Thyroid gland (tissue), 4 donors: ENCODE measurements around the gene HYAL1. TPM values are rescaled to one million over a fixed set of nuclear protein-coding genes. Genes with fewer than 3 reads are reported as not detected.

ENCODE experiments used
- DNase-seq, 2 donors: peaks; one replicate each; pipeline ENCODE4 v3.0.0-alpha.2; 2019
- H3K27ac ChIP-seq, 3 donors: fragments of 200-600 bp; sonication (generic); 1 replicate in 2 of 3; 2 replicates in 1 of 3; pipeline ENCODE4 v1.5.1; 2016 to 2019; ENCODE audit warnings: mild to moderate bottlenecking in 1 of 3, moderate library complexity in 1 of 3
- H3K27me3 ChIP-seq: fragments of 200-600 bp; sonication (generic); one replicate; pipeline ENCODE4 v1.5.1; 2019
- H3K36me3 ChIP-seq, 2 donors: fragments of 200-600 bp; sonication (generic); one replicate each; pipeline ENCODE4 v1.5.1; 2016 to 2019
- H3K4me1 ChIP-seq, 2 donors: fragments of 200-600 bp; sonication (generic); one replicate each; pipeline ENCODE4 v1.5.1; 2017 to 2019
- H3K4me3 ChIP-seq, 3 donors: fragments of 200-600 bp; sonication (generic); replicated peaks in 1 of 3; 1 replicate in 2 of 3; 2 replicates in 1 of 3; pipeline ENCODE4 v1.5.1; 2016; ENCODE audit warnings: mild to moderate bottlenecking in 1 of 3
- H3K9me3 ChIP-seq: fragments of 200-600 bp; sonication (generic); one replicate; pipeline ENCODE4 v1.5.1; 2017
- POLR2A ChIP-seq, 2 donors: fragments of 450-650 bp; IDR thresholded peaks; one replicate each; pipeline ENCODE4 v1.6.1; 2017; ENCODE audit warnings: antibody characterized with exemption in 2 of 2, mild to moderate bottlenecking in 2 of 2, moderate library complexity in 1 of 2
- WGBS, 2 donors: methylation state at CpG; one replicate each; pipeline ENCODE4 v1.1.5; 2017; 5-methylcytosine and 5-hydroxymethylcytosine counted together
- intact Hi-C: fragments of 100-400 bp; cut with DNase I; formaldehyde crosslinking; loops from one replicate; pipeline ENCODE4 v1.15.1; 2023
- total RNA-seq, 4 donors: library from RNA; depleted of rRNA; stranded (reverse); fragments of >200 nt; gene quantifications; one replicate each; pipeline ENCODE4 v1.2.3, GENCODE V29; 2016
- TF ChIP-seq, protein P1 (sequence below), 6 experiments: fragments of 200-600 bp in 3 of 6; fragments of 450-650 bp in 3 of 6; sonication (generic) in 3 of 6; IDR thresholded peaks; one replicate each; pipeline ENCODE4 v1.5.1; 2016 to 2019; ENCODE audit warnings: antibody characterized with exemption in 6 of 6, mild to moderate bottlenecking in 2 of 6, inconsistent platforms in 1 of 6, moderate library complexity in 1 of 6

Gene HYAL1
- total RNA-seq, 4 donors from 2014 or later = 5.8 to 13.8 (median 9.7) TPM

DNA sequence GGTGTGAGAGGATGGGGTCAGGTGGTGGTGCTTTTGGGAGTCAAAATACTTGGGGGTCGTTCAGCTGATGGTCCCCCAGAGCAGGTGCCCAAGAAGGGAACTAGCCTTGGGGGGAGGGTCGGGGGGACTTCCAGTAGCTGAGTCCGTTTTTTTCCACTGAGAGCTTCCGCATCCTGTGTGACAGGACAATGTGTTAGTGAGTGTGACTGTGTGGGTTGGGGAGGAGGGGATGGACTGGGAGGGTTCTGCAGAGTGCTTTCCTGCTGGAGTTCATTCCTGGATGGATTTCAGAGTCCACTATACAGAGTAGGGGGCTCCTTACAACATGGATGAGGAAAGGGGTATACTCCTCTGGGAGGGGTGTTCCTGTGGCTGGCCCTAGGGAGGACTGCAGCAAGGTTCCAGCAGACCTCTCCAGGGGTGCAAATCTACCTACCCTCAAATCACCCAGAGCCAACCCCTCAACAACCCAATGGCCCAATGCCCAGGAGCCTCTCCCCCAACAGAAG lies 19.8 kb upstream of the HYAL1 start:
- Histone ChIP-seq H3K9me3 (no peaks in the 10 kb centered on the region), H3K27me3 (no peaks in the 10 kb centered on the region), H3K27ac (peak overlapping the region; percentile 44 to 98 (median 96)), H3K4me1 (peaks cover 32 to 54% of the 10 kb centered on the region in 2 donors), H3K36me3 (peaks cover 7 to 9% of the 10 kb centered on the region in 2 donors), H3K4me3 (no peak overlapping the region)
- 48% methylated on average over 4 of the region's 4 CpGs; no CpG with 5 or more reads in 1 of the 2 donors for WGBS, 2 donors
- no peak for DNase-seq
- intact Hi-C loops = no loop called here
- TF ChIP-seq, protein P1, sequence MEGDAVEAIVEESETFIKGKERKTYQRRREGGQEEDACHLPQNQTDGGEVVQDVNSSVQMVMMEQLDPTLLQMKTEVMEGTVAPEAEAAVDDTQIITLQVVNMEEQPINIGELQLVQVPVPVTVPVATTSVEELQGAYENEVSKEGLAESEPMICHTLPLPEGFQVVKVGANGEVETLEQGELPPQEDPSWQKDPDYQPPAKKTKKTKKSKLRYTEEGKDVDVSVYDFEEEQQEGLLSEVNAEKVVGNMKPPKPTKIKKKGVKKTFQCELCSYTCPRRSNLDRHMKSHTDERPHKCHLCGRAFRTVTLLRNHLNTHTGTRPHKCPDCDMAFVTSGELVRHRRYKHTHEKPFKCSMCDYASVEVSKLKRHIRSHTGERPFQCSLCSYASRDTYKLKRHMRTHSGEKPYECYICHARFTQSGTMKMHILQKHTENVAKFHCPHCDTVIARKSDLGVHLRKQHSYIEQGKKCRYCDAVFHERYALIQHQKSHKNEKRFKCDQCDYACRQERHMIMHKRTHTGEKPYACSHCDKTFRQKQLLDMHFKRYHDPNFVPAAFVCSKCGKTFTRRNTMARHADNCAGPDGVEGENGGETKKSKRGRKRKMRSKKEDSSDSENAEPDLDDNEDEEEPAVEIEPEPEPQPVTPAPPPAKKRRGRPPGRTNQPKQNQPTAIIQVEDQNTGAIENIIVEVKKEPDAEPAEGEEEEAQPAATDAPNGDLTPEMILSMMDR (IDR thresholded peaks at IDR 0.05) = no peak
- no peak for TF ChIP-seq POLR2A (IDR thresholded peaks at IDR 0.05)

DNA sequence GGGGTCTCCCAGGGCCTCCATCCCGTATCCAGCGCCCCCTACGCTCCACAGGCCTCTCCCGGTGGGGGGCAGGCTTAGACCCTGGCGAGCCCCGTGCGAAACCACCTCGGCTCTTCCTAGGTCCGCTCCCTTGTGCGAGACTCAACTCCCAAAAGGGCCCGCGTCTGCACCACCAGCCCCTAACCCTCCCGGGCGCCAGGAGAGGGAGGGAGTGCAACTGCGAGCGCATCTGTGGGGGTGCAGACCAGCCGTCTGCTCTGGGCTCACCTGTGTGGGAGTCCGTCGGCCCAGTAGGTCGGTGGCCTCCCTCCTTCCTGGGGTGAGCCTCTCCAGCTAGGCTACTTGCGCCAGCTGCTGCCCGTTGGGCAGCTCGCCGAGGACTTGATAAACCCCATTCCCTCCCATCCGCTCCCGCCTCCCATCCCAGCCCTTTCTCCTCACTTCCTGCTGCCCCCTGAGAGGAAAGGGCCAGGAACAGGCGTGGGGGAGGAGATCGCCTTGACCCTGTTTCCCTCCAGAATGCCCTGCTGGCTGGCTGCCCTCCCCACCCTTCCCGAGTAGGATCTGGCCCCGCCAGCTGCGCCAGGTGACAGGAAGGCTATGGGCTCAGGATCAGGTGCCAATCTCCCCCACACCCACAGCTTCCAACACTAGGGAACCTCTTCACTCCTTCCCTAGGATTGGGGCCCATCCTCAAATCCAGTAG lies 19.2 kb upstream of the HYAL1 start, which contains the start of gene HYAL2:
Gene HYAL2 (minus strand): TSS at position 360 of the 706 bp plus-strand sequence. CDS start 2,256 bp downstream, outside the sequence.
- DNase-seq = peak in 1 of 2 donors; percentile 50
- intact Hi-C loops = no loop called here
- peak within 1 kb of the TSS; percentile 3 to 86 (median 43) for H3K4me3 ChIP-seq
- peak within 1 kb of the TSS; percentile 96 to 98 (median 98) for H3K27ac ChIP-seq
- whole genome bisulfite sequencing, 2 donors = 52 to 57% methylated on average over 24 to 27 of the region's 31 CpGs
- peaks cover 10 to 13% of the 10 kb centered on the region in 2 donors for H3K36me3 ChIP-seq
- no peaks in the 10 kb centered on the region for H3K27me3 ChIP-seq
- TF ChIP-seq POLR2A (IDR thresholded peaks at IDR 0.05) = no peak
- TF ChIP-seq, protein P1 (IDR thresholded peaks at IDR 0.05) = no peak
- no peaks in the 10 kb centered on the region for H3K9me3 ChIP-seq
- H3K4me1 ChIP-seq = peaks cover 34 to 60% of the 10 kb centered on the region in 2 donors

DNA sequence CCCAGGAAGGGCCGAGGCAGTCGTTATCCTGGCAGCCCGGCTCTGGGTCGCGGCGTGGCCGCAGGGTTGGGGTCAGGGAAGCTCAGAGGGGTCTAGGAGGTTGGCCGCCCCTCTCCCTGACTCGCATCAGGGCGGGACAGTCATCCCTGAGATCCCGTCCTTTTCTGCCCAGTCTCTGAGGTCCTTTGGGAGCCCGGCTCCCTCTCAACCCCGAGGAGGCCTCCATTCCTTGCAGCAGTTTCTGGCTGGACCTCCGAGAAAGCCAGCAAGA lies 18.7 kb upstream of the HYAL1 start:
- Histone ChIP-seq H3K4me3 (peak overlapping the region; percentile 3 to 86 (median 43)), H3K27ac (peak overlapping the region; percentile 96 to 98 (median 98)), H3K9me3 (no peaks in the 10 kb centered on the region), H3K36me3 (peaks cover 10 to 18% of the 10 kb centered on the region in 2 donors), H3K4me1 (peaks cover 34 to 61% of the 10 kb centered on the region in 2 donors), H3K27me3 (no peaks in the 10 kb centered on the region)
- TF ChIP-seq POLR2A (IDR thresholded peaks at IDR 0.05) = no peak
- TF ChIP-seq, protein P1 (IDR thresholded peaks at IDR 0.05) = no peak
- intact Hi-C loops = no loop called here
- WGBS, 2 donors = 10 to 35% methylated on average over 2 to 13 of the region's 14 CpGs
- DNase-seq = no peak

DNA sequence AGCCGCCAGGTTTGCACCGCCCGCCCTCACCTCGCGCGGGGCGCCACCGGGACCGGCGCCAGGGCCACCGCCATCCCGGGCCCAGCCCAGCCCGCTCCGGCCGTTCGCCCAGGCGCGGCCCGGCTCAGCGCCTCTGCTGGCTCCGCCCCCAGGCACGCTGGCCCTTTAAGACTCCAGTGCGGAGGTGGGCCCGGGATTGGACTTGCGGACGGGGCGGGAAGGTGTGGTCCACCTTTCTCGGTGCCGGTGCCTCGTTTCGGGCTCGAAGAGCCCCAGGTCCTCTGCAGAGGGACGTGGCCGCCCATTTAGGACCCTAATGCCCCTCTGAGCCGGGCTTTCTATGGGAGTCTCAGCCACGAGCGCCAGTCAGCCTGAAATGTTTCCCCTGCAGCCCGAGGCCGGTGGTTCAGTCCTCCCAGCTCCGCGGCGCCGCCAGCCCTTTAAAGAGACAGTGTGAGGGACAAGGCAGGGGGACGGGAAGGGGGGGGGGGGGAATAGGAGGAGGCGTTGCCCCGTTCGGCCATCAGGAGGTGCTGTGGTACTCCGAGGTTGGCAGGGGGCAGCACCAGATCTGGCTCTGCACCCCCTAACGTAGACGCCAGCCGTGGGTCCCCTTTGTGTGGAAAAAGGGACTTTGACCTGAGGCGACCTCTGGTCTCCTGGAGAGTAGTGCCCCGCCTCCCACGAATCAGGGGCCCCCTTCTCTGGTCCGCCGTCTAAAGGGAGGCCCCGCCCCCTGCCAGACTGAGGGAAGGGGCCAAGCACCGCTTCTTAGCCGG lies 18.2 kb upstream of the HYAL1 start:
- Histone ChIP-seq H3K4me3 (peak overlapping the region; percentile 43 to 92 (median 86)), H3K4me1 (peaks cover 38 to 61% of the 10 kb centered on the region in 2 donors), H3K9me3 (no peaks in the 10 kb centered on the region), H3K36me3 (peaks cover 10 to 20% of the 10 kb centered on the region in 2 donors), H3K27me3 (no peaks in the 10 kb centered on the region), H3K27ac (peak overlapping the region; percentile 96 to 98 (median 98))
- WGBS, 2 donors = 2 to 20% methylated on average over 1 to 15 of the region's 59 CpGs
- peak; percentile 90 to 94 for DNase-seq
- intact Hi-C loops = no loop called here
- TF ChIP-seq, protein P1 (IDR thresholded peaks at IDR 0.05) = peak in 5 of 6 experiments; percentile 23 to 61 (median 43)
- TF ChIP-seq POLR2A (IDR thresholded peaks at IDR 0.05) = peak; percentile 17 to 75
